Stimulated activated memory B cell treated with anti-CD40 and anti-IgM and Interleukin-4, amounts not matched to agents 10 μg/mL and 1 μg/mL and 100 μg/mL, for 72 hours (primary cell): Measurements from ENCODE around the gene MLIP.
"Not testable (repeated sequence)": the region's sequence is repeated elsewhere in the genome, so short reads cannot be mapped to it uniquely, and the experiment has no call there.

Experiments
- ATAC-seq: fragments of 150-1000 bp; cut with Tn5 transposase; 2 replicates; pipeline ENCODE4 v1.10.0; 2021
- H3K27ac Mint-ChIP-seq: one replicate; pipeline ENCODE4 v1.8.0; 2022; ENCODE audit warnings: mild to moderate bottlenecking, mixed read lengths
- H3K27me3 Mint-ChIP-seq: one replicate; pipeline ENCODE4 v1.8.0; 2022; ENCODE audit warnings: mixed read lengths
- H3K36me3 Mint-ChIP-seq: one replicate; pipeline ENCODE4 v1.8.0; 2022; ENCODE audit warnings: mixed read lengths
- H3K4me1 Mint-ChIP-seq: one replicate; pipeline ENCODE4 v1.8.0; 2022; ENCODE audit warnings: mixed read lengths
- H3K4me3 Mint-ChIP-seq: one replicate; pipeline ENCODE4 v1.8.0; 2022; ENCODE audit warnings: mild to moderate bottlenecking, moderate library complexity, mixed read lengths
- H3K9me3 Mint-ChIP-seq: one replicate; pipeline ENCODE4 v1.8.0; 2022; ENCODE audit warnings: mixed read lengths

Gene MLIP

DNA sequence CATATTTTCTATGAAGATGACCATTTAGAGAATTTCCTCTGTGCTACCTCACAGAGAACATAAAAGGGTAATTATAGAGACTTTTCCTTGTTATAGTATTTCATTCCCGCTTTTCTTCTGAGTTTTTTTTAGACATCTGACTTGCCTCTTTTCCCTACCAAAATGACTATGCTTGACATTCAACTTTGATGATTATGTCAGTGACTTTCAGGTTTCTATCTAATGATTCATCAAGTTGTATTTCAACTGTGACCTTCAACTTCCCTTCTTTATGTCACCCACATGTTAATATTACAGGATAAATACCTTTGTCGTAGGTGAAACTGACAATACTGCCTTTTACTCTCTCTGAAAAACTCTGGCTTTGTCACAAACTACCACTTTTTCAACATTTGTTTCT is 95.3 kb downstream of the MLIP start:
- H3K27ac Mint-ChIP-seq = no peak overlapping the region
- no peaks in the 10 kb centered on the region for H3K9me3 Mint-ChIP-seq
- ATAC-seq = no peak
- H3K4me3 Mint-ChIP-seq = no peak overlapping the region
- H3K4me1 Mint-ChIP-seq = no peaks in the 10 kb centered on the region
- H3K36me3 Mint-ChIP-seq = no peaks in the 10 kb centered on the region
- H3K27me3 Mint-ChIP-seq = no peaks in the 10 kb centered on the region

DNA sequence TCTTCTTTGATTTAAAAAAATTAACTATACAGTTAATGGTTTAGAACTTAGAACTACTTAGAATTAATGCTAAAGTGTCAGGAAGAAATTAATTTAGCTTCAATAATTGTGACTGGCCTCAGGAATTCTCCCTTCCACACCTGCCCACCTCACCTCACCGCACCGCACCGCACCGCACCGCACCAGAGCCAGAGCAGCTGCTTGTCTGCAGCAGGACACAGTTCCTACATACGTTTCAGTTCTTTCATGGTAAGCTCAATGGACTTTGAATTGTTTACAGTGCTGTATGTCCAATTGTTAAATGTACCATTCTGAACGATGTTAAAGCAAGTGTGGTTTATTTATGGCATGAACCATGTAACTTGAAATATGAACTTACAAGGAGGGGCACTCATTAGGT is 98.7 kb downstream of the MLIP start:
- H3K4me3 Mint-ChIP-seq, ATAC-seq, H3K9me3 Mint-ChIP-seq, H3K4me1 Mint-ChIP-seq, H3K27me3 Mint-ChIP-seq, H3K36me3 Mint-ChIP-seq, H3K27ac Mint-ChIP-seq: not testable (repeated sequence)

DNA sequence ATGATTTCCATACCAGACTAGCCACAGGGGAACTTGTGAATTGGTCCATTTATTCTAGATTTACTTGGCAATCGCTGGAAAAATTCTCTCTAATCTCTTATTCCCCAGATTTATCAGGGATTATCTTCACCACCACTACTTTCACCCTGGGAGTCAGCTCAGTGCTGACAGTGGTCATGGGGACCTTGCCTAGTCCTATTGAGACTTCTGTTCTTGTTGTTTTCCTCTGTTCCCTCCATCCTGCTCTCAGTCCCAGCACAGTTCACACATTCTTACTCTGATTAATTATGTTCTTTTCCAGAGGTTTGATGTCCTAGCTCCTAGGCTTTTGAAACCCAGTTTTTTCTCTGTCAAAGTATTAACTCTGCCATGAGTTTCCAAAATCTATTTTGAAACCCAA is 103.0 kb downstream of the MLIP start:
- no peak for ATAC-seq
- Mint-ChIP-seq H3K36me3 (no peaks in the 10 kb centered on the region), H3K4me3 (no peak overlapping the region), H3K27me3 (no peaks in the 10 kb centered on the region), H3K27ac (no peak overlapping the region), H3K4me1 (peaks cover 6% of the 10 kb centered on the region), H3K9me3 (no peaks in the 10 kb centered on the region)

DNA sequence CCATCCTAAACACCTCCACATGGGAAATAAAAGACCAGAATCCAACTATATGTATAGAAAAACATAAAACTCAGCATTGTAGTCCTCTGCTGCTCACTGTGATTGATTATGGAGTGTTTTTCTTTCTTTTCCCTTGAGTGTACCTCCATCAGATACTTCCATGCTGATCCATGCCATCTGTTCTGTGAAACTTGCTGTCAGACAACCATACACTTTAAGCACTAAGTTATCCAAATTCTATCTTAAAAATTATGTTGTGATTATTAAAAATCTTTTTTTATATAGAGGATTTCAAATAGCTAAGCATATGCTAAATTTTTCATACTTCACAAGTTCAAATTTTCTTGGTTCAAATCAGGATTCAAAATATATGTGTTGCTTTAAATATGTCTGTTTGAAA is 105.1 kb downstream of the MLIP start:
- ATAC-seq = no peak
- H3K27me3 Mint-ChIP-seq = no peaks in the 10 kb centered on the region
- H3K4me1 Mint-ChIP-seq = peaks cover 6% of the 10 kb centered on the region

DNA sequence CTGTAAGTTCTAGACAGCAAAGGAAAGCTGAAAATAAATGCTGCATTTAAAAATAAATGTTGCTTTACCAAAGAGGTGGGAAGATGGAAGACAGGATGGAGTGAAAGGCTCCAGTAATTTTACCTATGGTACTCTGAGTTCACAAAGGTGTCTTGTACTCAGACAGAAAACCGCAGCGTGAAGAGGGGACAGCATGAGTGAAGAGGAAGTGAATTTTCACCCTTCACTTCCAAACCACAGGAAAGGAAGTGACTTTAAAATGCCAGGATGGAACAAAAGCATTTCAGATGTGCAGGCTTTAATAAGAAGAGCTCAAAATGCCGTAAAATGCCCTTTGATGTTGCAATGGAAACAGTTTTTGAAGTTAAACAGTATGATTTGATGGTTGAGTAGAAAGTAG is 105.8 kb downstream of the MLIP start:
- no peaks in the 10 kb centered on the region for H3K27me3 Mint-ChIP-seq
- no peak overlapping the region for H3K27ac Mint-ChIP-seq
- H3K4me1 Mint-ChIP-seq = peaks cover 6% of the 10 kb centered on the region
- no peaks in the 10 kb centered on the region for H3K9me3 Mint-ChIP-seq
- H3K4me3 Mint-ChIP-seq = no peak overlapping the region
- ATAC-seq = no peak
- H3K36me3 Mint-ChIP-seq = no peaks in the 10 kb centered on the region

More for the DNA sequence above, 105.1 kb downstream of the MLIP start:
- Mint-ChIP-seq H3K9me3 (no peaks in the 10 kb centered on the region), H3K4me3 (no peak overlapping the region), H3K36me3 (no peaks in the 10 kb centered on the region), H3K27ac (no peak overlapping the region)

DNA sequence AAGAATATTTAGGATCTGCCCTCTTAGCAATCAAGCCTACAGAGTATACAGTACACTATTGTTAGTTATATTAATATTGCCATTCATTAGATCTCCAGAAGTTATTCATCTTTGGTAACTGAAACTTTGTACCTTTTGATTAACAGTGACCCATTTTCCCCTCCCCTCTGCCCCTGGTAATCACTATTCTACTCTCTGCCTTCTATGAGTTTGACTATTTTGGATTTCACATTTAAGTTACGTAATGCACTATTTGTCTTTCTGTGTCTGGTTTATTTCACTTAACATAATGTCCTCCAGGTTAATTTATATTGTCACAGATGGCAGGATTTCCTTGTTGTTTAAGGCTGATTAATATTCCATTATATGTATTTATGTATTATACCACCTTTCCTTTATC is 111.0 kb downstream of the MLIP start:
- ATAC-seq = no peak
- H3K27me3 Mint-ChIP-seq = no peaks in the 10 kb centered on the region
- no peak overlapping the region for H3K27ac Mint-ChIP-seq
- no peaks in the 10 kb centered on the region for H3K36me3 Mint-ChIP-seq
- H3K4me1 Mint-ChIP-seq = no peaks in the 10 kb centered on the region
- H3K4me3 Mint-ChIP-seq = no peak overlapping the region
- H3K9me3 Mint-ChIP-seq = peaks cover 13% of the 10 kb centered on the region

DNA sequence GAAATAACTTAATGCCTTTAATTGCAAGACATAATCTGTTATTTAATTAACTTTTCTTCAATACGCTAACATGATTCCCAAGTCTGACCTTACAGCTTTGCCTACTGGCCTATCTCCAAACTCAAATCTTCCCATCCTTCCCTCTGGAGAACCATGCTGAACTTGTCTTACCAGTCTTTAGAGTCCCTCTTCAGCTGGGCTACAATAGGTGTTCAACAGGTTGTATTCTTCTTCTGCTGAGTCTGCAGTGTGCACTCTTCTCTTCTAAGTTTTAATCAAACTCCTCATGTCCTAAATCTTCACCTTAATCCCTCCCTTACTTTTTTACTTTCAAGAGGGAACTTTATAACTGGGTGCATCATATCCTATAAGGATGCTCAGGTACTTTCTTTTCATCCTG is 121.5 kb downstream of the MLIP start:
- no peaks in the 10 kb centered on the region for H3K27me3 Mint-ChIP-seq
- no peaks in the 10 kb centered on the region for H3K4me1 Mint-ChIP-seq
- no peak overlapping the region for H3K27ac Mint-ChIP-seq
- peaks cover 5% of the 10 kb centered on the region for H3K9me3 Mint-ChIP-seq
- no peak for ATAC-seq
- no peaks in the 10 kb centered on the region for H3K36me3 Mint-ChIP-seq
- H3K4me3 Mint-ChIP-seq = no peak overlapping the region

DNA sequence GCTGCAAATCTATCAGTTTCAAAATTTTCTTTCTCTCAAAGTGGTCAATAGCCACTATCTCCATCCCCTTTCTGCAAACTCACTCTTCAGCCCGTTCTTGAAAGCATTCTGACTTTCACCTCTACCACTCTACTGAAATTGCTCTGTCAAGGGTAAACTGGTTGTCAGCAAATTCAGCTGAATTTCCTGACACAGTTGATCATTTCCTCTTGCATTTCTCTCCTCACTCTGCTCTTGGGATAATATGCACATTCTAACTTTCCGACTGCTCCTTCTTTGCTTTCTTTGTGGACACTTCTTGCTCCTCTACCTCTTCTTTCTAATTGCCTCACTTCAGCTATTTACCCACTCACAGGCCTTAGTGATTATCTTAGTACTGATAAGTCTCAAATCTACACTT is 123.3 kb downstream of the MLIP start:
- H3K9me3 Mint-ChIP-seq = peaks cover 5% of the 10 kb centered on the region
- no peak overlapping the region for H3K27ac Mint-ChIP-seq
- H3K4me3 Mint-ChIP-seq = no peak overlapping the region
- H3K4me1 Mint-ChIP-seq = no peaks in the 10 kb centered on the region
- ATAC-seq = no peak
- no peaks in the 10 kb centered on the region for H3K27me3 Mint-ChIP-seq
- no peaks in the 10 kb centered on the region for H3K36me3 Mint-ChIP-seq

DNA sequence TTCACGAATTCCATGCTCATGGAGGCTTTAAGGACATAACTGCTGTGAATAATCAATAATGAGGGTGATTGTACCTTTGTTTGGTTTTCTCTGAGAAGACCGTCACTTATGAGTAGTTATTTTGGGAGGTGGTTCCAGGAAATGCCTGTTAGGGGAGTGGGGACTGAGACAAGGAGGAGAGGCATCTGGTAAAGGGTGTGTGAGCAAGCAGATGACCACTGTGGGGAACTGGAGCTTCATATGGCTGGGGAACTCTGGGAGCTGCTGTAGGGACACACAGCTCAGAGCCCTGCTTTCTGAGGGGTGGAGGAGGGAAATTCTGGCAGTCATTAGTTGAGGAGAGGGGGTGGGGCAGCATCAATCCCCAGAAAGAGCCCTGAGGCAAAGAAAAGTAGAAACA is 125.7 kb downstream of the MLIP start:
- Mint-ChIP-seq H3K36me3 (no peaks in the 10 kb centered on the region), H3K9me3 (no peaks in the 10 kb centered on the region), H3K4me3 (no peak overlapping the region), H3K27me3 (no peaks in the 10 kb centered on the region), H3K4me1 (no peaks in the 10 kb centered on the region), H3K27ac (no peak overlapping the region)
- no peak for ATAC-seq

DNA sequence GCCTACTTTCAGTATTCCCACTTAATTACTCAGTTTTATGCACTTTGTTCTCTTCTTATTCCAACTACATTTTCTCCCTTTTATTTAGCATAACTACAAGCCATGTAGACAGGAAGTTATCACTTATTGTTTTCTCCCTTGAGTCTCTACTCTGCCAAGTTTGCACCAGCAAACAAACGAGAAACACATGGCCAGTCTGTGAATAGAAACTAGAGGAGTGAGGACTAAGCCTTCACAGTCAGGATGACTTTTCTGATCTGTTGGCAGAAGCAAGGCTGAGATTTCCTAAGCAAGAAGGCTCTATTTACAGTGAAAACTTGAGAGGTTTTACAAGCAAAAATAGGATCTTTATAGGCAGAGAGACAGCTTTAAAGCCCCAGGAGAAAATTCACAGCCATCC is 127.2 kb downstream of the MLIP start:
- no peak for ATAC-seq
- Mint-ChIP-seq H3K36me3 (no peaks in the 10 kb centered on the region), H3K4me3 (no peak overlapping the region), H3K4me1 (no peaks in the 10 kb centered on the region), H3K27ac (no peak overlapping the region), H3K9me3 (no peaks in the 10 kb centered on the region), H3K27me3 (no peaks in the 10 kb centered on the region)

DNA sequence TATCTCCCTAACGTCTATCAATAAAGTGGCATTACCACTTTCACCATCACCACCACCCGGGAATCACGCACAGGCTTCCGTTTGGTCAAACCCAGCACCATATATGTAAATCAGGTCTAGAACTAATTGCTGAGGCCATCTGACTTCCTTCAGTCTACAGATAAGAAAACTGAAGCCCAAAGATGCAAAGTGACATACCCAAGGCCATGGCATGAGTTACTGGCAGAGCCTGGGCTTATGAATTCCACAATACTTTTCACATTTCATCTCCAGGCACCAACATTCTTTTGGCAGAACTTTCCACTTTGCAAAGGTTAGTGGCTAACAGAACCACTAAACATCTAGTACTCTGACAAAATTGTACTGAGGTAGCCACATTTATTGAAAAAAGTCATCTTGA is 132.5 kb downstream of the MLIP start:
- H3K27me3 Mint-ChIP-seq = no peaks in the 10 kb centered on the region
- H3K27ac Mint-ChIP-seq = no peak overlapping the region
- H3K9me3 Mint-ChIP-seq = no peaks in the 10 kb centered on the region
- no peaks in the 10 kb centered on the region for H3K36me3 Mint-ChIP-seq
- H3K4me3 Mint-ChIP-seq = no peak overlapping the region
- no peaks in the 10 kb centered on the region for H3K4me1 Mint-ChIP-seq
- ATAC-seq = no peak

DNA sequence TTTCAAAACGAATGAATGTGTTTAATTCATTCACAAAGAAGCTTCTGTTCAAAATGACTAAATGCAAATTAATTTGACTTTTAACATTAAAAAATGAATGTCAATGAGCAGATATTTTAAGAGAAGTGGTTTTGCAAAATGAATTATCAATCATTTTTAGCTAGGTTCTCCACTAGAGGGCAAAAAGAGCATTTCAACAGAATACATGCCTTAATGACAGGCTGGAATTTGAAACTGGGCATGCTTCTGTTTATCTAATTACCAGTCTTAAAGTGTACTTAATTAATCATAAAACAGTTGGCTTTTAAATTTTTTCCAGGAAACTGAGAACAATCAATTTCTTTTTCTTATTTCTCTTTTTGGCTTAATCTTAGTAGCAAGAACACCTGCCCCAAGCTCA is 133.2 kb downstream of the MLIP start:
- Mint-ChIP-seq H3K4me1 (no peaks in the 10 kb centered on the region), H3K27me3 (no peaks in the 10 kb centered on the region), H3K27ac (no peak overlapping the region), H3K9me3 (no peaks in the 10 kb centered on the region), H3K36me3 (no peaks in the 10 kb centered on the region), H3K4me3 (no peak overlapping the region)
- no peak for ATAC-seq

DNA sequence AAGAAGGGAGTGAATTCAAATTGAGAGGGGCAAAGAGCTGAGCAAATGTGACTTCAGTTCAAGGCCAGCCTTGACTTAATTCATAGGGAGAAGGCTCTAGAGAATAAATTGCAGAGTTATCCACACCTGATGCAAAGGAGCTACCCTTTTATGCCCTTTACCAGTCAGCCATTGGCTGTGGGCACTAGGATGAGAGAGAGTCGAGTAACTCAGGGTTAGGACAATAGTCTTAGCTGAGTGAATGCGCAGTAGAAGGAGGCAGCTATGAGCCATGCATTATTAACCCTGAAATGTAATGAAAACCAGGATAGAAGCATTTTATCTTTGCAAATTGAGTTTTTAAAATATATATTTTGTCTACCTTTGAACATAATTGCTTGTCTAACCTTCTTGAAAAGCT is 134.0 kb downstream of the MLIP start:
- Mint-ChIP-seq H3K4me1 (no peaks in the 10 kb centered on the region), H3K9me3 (no peaks in the 10 kb centered on the region), H3K4me3 (no peak overlapping the region), H3K27me3 (no peaks in the 10 kb centered on the region), H3K36me3 (no peaks in the 10 kb centered on the region), H3K27ac (no peak overlapping the region)
- no peak for ATAC-seq

DNA sequence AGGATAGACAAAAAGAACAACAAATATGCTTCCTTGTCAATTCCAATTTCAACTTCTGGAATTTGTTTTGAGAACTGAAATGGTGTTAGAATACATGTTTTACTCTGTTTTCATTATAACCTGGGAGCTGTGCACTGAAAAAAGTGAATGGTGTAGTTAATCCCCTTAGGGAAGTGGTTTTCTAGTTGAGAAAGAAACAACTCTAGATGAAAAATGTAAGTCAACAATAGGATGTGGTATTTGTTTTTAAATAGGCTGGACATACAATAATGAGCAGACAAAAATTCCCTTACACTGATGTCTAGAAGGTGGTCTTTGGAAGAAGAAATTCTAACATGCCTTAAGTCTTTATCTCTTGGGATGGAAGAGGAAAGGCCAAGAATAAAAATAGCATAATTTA is 137.1 kb downstream of the MLIP start:
- H3K4me3 Mint-ChIP-seq = no peak overlapping the region
- H3K27ac Mint-ChIP-seq = no peak overlapping the region
- ATAC-seq = no peak
- no peaks in the 10 kb centered on the region for H3K36me3 Mint-ChIP-seq
- H3K9me3 Mint-ChIP-seq = no peaks in the 10 kb centered on the region
- H3K27me3 Mint-ChIP-seq = no peaks in the 10 kb centered on the region
- H3K4me1 Mint-ChIP-seq = no peaks in the 10 kb centered on the region

DNA sequence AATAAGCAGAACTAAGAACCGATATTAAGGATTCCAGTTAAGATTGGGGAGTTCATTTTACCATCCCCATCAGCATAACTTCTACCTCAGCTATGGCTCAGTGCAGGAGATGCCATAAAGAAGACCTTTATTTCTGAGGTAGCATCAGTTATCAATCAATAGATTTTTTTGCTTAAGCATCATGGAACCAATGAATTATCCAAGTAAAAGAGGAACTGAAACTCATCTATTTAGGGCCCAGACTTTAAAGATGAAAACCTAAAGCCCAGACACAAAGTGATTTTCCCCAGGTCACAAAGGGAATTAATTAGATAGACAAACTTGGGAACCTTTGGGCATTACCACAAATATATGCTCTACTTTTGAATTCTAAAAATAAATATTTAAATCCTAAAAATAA is 137.8 kb downstream of the MLIP start:
- ATAC-seq = no peak
- H3K27me3 Mint-ChIP-seq = no peaks in the 10 kb centered on the region
- no peak overlapping the region for H3K27ac Mint-ChIP-seq
- H3K36me3 Mint-ChIP-seq = no peaks in the 10 kb centered on the region
- no peaks in the 10 kb centered on the region for H3K4me1 Mint-ChIP-seq
- H3K9me3 Mint-ChIP-seq = no peaks in the 10 kb centered on the region
- no peak overlapping the region for H3K4me3 Mint-ChIP-seq

DNA sequence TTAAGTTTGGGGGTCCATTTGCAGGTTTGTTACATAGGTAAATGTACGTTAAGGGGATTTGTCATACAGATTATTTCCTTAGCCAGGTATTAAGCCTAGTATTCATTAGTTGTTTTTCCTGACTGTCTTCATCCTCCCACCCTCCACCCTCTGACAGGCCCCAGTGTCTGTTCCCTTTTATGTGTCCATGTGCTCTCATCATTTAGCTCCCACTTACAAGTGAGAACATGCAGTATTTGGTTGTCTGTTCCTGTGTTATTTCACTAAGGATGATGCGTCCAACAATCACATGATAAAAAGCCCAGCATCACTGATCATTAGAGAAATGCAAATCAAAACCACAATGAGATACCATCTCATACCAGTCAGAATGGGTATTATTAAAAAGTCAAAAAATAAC is 138.6 kb downstream of the MLIP start:
- not testable (repeated sequence) for H3K27ac Mint-ChIP-seq, H3K9me3 Mint-ChIP-seq, H3K36me3 Mint-ChIP-seq, ATAC-seq, H3K27me3 Mint-ChIP-seq, H3K4me1 Mint-ChIP-seq, H3K4me3 Mint-ChIP-seq

DNA sequence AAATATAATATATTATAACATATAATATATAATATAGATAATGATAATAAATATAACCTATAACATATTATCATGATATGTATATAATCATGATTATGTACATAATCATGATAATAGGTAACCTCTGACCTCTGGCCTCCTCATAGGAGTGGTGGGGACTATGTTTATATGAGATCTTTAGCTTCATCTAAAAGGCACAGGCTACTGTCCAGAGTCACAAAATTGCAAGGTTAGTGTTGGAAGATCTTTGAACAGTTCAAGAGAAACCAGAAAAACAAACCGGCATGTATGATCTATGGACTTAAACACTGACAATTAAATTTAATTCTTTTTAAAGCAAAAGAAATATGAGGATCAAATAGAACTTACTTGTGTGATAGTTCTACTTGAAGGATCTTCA is 141.3 kb downstream of the MLIP start:
- no peak for ATAC-seq
- Mint-ChIP-seq H3K4me1 (no peaks in the 10 kb centered on the region), H3K9me3 (no peaks in the 10 kb centered on the region), H3K4me3 (no peak overlapping the region), H3K36me3 (no peaks in the 10 kb centered on the region), H3K27ac (no peak overlapping the region), H3K27me3 (no peaks in the 10 kb centered on the region)
